ENCODE measurements around the gene MMP1.

The MMP1 gene

DNA sequence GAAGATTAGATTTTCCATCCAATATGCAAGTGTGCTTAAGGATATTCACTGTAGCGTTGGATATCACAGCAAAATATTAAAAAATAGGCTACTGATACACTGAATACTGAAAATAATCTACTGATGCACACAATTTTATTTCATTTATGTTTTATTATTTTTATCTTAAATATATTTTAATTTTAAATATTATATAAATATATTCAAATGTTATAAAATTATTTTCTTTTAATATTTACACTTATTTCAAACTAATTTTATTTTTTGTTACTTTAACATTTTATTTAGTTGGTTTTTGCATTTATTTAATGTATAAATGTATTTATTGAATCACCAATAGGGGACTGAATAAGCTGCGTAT is 33.1 kb upstream of the MMP1 start:
- H2BK120ac ChIP-seq (ENCODE audit: low read depth, low read length) = no peak overlapping the region
- H3K79me1 ChIP-seq (ENCODE audit: low read length) = no peaks in the 10 kb centered on the region
- no peak overlapping the region for H2BK5ac ChIP-seq (ENCODE audit: low read length)
- no peak overlapping the region for H3K56ac ChIP-seq (ENCODE audit: low read length)
- WGBS (ENCODE audit: extremely low coverage, insufficient coverage, low lambda C conversion rate) = no CpG with 5 or more reads among the region's 2 CpGs
- no peak overlapping the region for H3K23ac ChIP-seq (ENCODE audit: low read length)
- no peaks in the 10 kb centered on the region for H3K27me3 ChIP-seq (ENCODE audit: insufficient read depth, low read length, poor library complexity)
- no peak overlapping the region for H3K18ac ChIP-seq (ENCODE audit: low read length)
- no peak overlapping the region for H3K27ac ChIP-seq (ENCODE audit: low read depth, low read length)
- H3K4me1 ChIP-seq (ENCODE audit: control insufficient read depth, low read depth, low read length) = no peaks in the 10 kb centered on the region
- no peak overlapping the region for H4K5ac ChIP-seq (ENCODE audit: low read length)
- H3K79me2 ChIP-seq (ENCODE audit: control insufficient read depth, insufficient read depth, low read length) = no peaks in the 10 kb centered on the region
- H3K36me3 ChIP-seq (ENCODE audit: control insufficient read depth, insufficient read depth, low read length) = no peaks in the 10 kb centered on the region
- no peak overlapping the region for H4K8ac ChIP-seq (ENCODE audit: low read depth, low read length)
- H2AK5ac ChIP-seq (ENCODE audit: low read length) = no peak overlapping the region
- no peak for DNase-seq
- no peak overlapping the region for H2BK15ac ChIP-seq (replicated peaks; ENCODE audit: low read depth)
- no peak overlapping the region for H3K4ac ChIP-seq (ENCODE audit: low read depth, low read length)
- no peak overlapping the region for H3K9ac ChIP-seq (ENCODE audit: low read length)
- no peak overlapping the region for H3K4me3 ChIP-seq (ENCODE audit: low read length)
- H3K4me2 ChIP-seq (ENCODE audit: low read length) = no peak overlapping the region

DNA sequence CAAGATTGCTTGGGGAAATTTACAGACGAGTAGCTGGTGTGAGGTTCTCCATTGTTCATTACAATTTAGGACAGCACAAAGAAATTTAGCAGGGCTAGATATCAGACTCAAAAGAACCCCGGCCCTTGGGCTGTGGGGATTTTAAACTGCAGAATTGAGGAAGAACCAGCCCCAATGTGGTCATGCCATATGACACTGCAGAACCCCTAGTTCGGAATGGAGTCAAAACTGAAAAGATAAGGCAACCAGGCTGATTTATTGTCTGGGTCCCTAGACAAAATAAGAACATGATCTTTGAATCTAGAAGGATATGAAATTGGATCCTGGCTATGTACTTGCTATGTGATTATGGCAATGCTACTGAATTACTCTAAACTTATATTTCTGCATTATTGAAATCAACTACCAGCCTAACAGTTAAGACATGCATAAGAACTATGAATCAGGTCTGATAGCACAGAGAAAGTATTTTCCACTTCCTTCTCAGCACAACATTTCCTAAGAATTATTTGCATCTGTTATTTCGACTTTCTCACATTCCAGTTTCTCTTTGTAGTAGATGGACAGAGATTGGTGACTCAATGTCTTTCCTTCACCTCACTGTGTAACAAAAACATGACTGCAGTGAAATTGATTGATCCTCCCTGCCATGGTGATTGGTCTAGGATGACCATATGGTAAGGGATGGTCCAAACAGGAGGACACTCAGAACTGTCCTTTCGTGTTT is 32.2 kb upstream of the MMP1 start:
- Histone ChIP-seq H2AK5ac (ENCODE audit: low read length) (no peak overlapping the region), H3K79me1 (ENCODE audit: low read length) (no peaks in the 10 kb centered on the region), H3K4ac (ENCODE audit: low read depth, low read length) (no peak overlapping the region), H4K5ac (ENCODE audit: low read length) (no peak overlapping the region), H3K4me2 (ENCODE audit: low read length) (no peak overlapping the region), H3K27me3 (ENCODE audit: insufficient read depth, low read length, poor library complexity) (no peaks in the 10 kb centered on the region), H2BK15ac (replicated peaks; ENCODE audit: low read depth) (no peak overlapping the region), H3K4me1 (ENCODE audit: control insufficient read depth, low read depth, low read length) (no peaks in the 10 kb centered on the region), H3K79me2 (ENCODE audit: control insufficient read depth, insufficient read depth, low read length) (no peaks in the 10 kb centered on the region), H2BK5ac (ENCODE audit: low read length) (no peak overlapping the region), H3K27ac (ENCODE audit: low read depth, low read length) (no peak overlapping the region), H2BK120ac (ENCODE audit: low read depth, low read length) (no peak overlapping the region), H3K36me3 (ENCODE audit: control insufficient read depth, insufficient read depth, low read length) (no peaks in the 10 kb centered on the region), H4K8ac (ENCODE audit: low read depth, low read length) (no peak overlapping the region), H3K18ac (ENCODE audit: low read length) (no peak overlapping the region), H3K4me3 (ENCODE audit: low read length) (no peak overlapping the region), H3K56ac (ENCODE audit: low read length) (no peak overlapping the region), H3K23ac (ENCODE audit: low read length) (no peak overlapping the region), H3K9ac (ENCODE audit: low read length) (no peak overlapping the region)
- no CpG with 5 or more reads among the region's 5 CpGs for WGBS (ENCODE audit: extremely low coverage, insufficient coverage, low lambda C conversion rate)
- DNase-seq = no peak

DNA sequence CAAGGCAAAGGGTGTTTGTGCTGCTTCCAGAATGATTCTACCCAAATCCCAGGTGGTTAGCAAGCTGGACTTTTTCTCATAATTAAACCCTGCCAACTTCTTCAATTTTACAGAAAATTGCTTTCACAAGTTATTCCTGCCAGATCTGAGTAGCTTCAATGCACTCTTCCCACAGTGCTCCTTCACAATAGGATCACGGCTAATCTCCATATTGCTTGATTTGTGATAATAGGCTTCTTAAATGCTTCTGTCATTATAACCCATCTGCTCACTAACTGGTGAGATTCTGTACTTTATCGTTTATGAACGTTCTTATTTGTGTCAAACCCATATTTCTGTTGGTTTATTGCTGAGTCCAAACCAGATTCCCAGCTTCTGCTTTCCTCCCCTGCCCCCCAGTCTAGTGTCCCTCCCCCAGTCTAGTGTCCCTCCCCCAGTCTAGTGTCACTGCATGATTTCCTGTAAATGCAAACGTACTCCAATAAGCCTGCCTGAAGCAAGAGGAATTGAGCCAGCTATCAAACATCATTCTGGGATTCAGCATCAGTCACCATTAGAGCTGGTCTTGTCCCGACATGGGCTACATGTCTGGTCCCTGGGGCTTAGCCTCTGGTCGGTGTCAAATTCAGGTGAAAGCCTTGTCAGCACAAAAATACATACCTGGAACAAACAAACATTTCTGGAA is 31.5 kb upstream of the MMP1 start:
- no peak overlapping the region for H2AK5ac ChIP-seq (ENCODE audit: low read length)
- H3K18ac ChIP-seq (ENCODE audit: low read length) = no peak overlapping the region
- no peak overlapping the region for H2BK120ac ChIP-seq (ENCODE audit: low read depth, low read length)
- H3K36me3 ChIP-seq (ENCODE audit: control insufficient read depth, insufficient read depth, low read length) = no peaks in the 10 kb centered on the region
- H3K9ac ChIP-seq (ENCODE audit: low read length) = no peak overlapping the region
- no peak overlapping the region for H3K4me3 ChIP-seq (ENCODE audit: low read length)
- no peak overlapping the region for H3K4me2 ChIP-seq (ENCODE audit: low read length)
- H3K4me1 ChIP-seq (ENCODE audit: control insufficient read depth, low read depth, low read length) = no peaks in the 10 kb centered on the region
- no peak overlapping the region for H3K56ac ChIP-seq (ENCODE audit: low read length)
- no peaks in the 10 kb centered on the region for H3K27me3 ChIP-seq (ENCODE audit: insufficient read depth, low read length, poor library complexity)
- no peak for DNase-seq
- WGBS (ENCODE audit: extremely low coverage, insufficient coverage, low lambda C conversion rate) = no CpG with 5 or more reads among the region's 6 CpGs
- H4K8ac ChIP-seq (ENCODE audit: low read depth, low read length) = no peak overlapping the region
- H2BK5ac ChIP-seq (ENCODE audit: low read length) = no peak overlapping the region
- no peaks in the 10 kb centered on the region for H3K79me1 ChIP-seq (ENCODE audit: low read length)
- no peak overlapping the region for H4K5ac ChIP-seq (ENCODE audit: low read length)
- H3K23ac ChIP-seq (ENCODE audit: low read length) = no peak overlapping the region
- no peak overlapping the region for H3K4ac ChIP-seq (ENCODE audit: low read depth, low read length)
- H3K27ac ChIP-seq (ENCODE audit: low read depth, low read length) = no peak overlapping the region
- H2BK15ac ChIP-seq (replicated peaks; ENCODE audit: low read depth) = no peak overlapping the region
- no peaks in the 10 kb centered on the region for H3K79me2 ChIP-seq (ENCODE audit: control insufficient read depth, insufficient read depth, low read length)

DNA sequence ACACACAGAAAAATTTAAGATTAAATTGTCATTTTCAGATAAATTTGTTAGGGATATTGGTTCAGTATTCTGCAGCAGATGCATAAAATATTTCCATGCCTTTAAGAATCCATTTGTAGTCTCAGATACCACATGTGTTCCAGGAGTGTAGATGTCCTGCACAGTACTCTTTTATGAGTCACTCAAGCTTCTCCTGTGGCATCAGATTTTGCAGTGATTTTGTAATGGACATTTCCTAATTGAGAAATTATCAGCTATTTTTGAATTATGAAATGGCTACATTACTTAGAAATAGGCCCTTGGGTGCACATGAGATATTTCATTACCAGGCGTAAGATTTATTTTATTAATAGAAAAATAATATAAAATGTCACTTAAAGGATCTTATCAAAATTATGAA is 26.6 kb upstream of the MMP1 start:
- H2AK5ac ChIP-seq (ENCODE audit: low read length) = no peak overlapping the region
- no peak overlapping the region for H3K4me3 ChIP-seq (ENCODE audit: low read length)
- WGBS (ENCODE audit: extremely low coverage, insufficient coverage, low lambda C conversion rate) = no CpG with 5 or more reads among the region's 1 CpG
- H3K18ac ChIP-seq (ENCODE audit: low read length) = no peak overlapping the region
- no peak overlapping the region for H2BK15ac ChIP-seq (replicated peaks; ENCODE audit: low read depth)
- no peak overlapping the region for H3K4ac ChIP-seq (ENCODE audit: low read depth, low read length)
- H4K8ac ChIP-seq (ENCODE audit: low read depth, low read length) = no peak overlapping the region
- no peaks in the 10 kb centered on the region for H3K27me3 ChIP-seq (ENCODE audit: insufficient read depth, low read length, poor library complexity)
- H3K79me2 ChIP-seq (ENCODE audit: control insufficient read depth, insufficient read depth, low read length) = no peaks in the 10 kb centered on the region
- no peak overlapping the region for H2BK5ac ChIP-seq (ENCODE audit: low read length)
- H4K5ac ChIP-seq (ENCODE audit: low read length) = no peak overlapping the region
- no peak overlapping the region for H3K4me2 ChIP-seq (ENCODE audit: low read length)
- no peak overlapping the region for H3K27ac ChIP-seq (ENCODE audit: low read depth, low read length)
- H3K23ac ChIP-seq (ENCODE audit: low read length) = no peak overlapping the region
- H3K4me1 ChIP-seq (ENCODE audit: control insufficient read depth, low read depth, low read length) = no peaks in the 10 kb centered on the region
- no peaks in the 10 kb centered on the region for H3K36me3 ChIP-seq (ENCODE audit: control insufficient read depth, insufficient read depth, low read length)
- H3K79me1 ChIP-seq (ENCODE audit: low read length) = no peaks in the 10 kb centered on the region
- no peak overlapping the region for H2BK120ac ChIP-seq (ENCODE audit: low read depth, low read length)
- H3K56ac ChIP-seq (ENCODE audit: low read length) = no peak overlapping the region
- no peak for DNase-seq
- no peak overlapping the region for H3K9ac ChIP-seq (ENCODE audit: low read length)

DNA sequence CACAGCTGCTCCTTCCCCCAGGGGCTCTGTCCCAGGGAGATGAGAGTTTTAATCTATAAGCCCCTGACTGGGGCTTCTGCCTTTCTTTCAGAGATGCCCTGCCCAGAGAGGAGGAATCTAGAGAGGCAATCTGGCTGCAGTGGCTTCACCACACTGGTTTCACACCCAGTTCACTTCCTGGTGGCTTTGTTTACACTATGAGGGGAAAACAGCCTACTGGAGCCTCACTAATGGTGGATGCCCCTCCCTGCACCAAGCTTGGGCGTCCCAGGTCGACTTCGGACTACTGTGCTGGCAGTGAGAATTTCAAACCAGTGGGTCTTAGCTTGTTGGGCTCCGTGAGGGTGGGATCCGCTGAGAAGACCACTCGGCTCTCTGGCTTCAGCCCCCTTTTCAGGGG is 21.5 kb upstream of the MMP1 start:
- no peak overlapping the region for H3K23ac ChIP-seq (ENCODE audit: low read length)
- H3K79me2 ChIP-seq (ENCODE audit: control insufficient read depth, insufficient read depth, low read length) = no peaks in the 10 kb centered on the region
- no peak overlapping the region for H2BK15ac ChIP-seq (replicated peaks; ENCODE audit: low read depth)
- DNase-seq = no peak
- WGBS (ENCODE audit: extremely low coverage, insufficient coverage, low lambda C conversion rate) = no CpG with 5 or more reads among the region's 6 CpGs
- H3K4me3 ChIP-seq (ENCODE audit: low read length) = no peak overlapping the region
- no peaks in the 10 kb centered on the region for H3K27me3 ChIP-seq (ENCODE audit: insufficient read depth, low read length, poor library complexity)
- H3K9ac ChIP-seq (ENCODE audit: low read length) = no peak overlapping the region
- no peak overlapping the region for H3K4me2 ChIP-seq (ENCODE audit: low read length)
- no peak overlapping the region for H4K8ac ChIP-seq (ENCODE audit: low read depth, low read length)
- H3K4me1 ChIP-seq (ENCODE audit: control insufficient read depth, low read depth, low read length) = no peaks in the 10 kb centered on the region
- H2BK5ac ChIP-seq (ENCODE audit: low read length) = no peak overlapping the region
- H3K36me3 ChIP-seq (ENCODE audit: control insufficient read depth, insufficient read depth, low read length) = no peaks in the 10 kb centered on the region
- no peak overlapping the region for H3K56ac ChIP-seq (ENCODE audit: low read length)
- H3K18ac ChIP-seq (ENCODE audit: low read length) = no peak overlapping the region
- no peak overlapping the region for H3K27ac ChIP-seq (ENCODE audit: low read depth, low read length)
- H3K79me1 ChIP-seq (ENCODE audit: low read length) = no peaks in the 10 kb centered on the region
- H3K4ac ChIP-seq (ENCODE audit: low read depth, low read length) = no peak overlapping the region
- no peak overlapping the region for H2AK5ac ChIP-seq (ENCODE audit: low read length)
- no peak overlapping the region for H2BK120ac ChIP-seq (ENCODE audit: low read depth, low read length)
- no peak overlapping the region for H4K5ac ChIP-seq (ENCODE audit: low read length)

DNA sequence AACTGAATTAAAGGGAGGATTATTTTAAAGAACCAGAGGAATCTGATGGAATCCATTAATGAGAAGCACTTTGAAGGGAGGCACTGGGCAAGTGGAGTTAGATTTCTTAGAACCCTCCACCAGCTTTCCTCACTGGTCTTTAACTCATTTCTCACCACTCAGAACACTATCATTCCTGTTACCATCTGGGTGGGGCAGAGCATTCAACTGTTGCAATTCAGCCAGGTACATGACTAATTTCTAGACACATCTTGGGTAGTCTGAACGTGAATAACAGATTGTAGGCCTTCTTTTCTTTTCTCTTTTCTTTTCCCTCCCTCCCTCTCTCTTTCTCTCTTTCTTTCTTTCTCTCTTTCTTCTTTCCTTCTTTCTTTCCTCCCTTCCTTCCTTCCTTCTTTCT is 15.5 kb upstream of the MMP1 start:
- no peak overlapping the region for H3K18ac ChIP-seq (ENCODE audit: low read length)
- no peak overlapping the region for H2BK120ac ChIP-seq (ENCODE audit: low read depth, low read length)
- H3K56ac ChIP-seq (ENCODE audit: low read length) = no peak overlapping the region
- no CpG with 5 or more reads among the region's 1 CpG for WGBS (ENCODE audit: extremely low coverage, insufficient coverage, low lambda C conversion rate)
- H3K4me1 ChIP-seq (ENCODE audit: control insufficient read depth, low read depth, low read length) = no peaks in the 10 kb centered on the region
- no peaks in the 10 kb centered on the region for H3K36me3 ChIP-seq (ENCODE audit: control insufficient read depth, insufficient read depth, low read length)
- H3K23ac ChIP-seq (ENCODE audit: low read length) = no peak overlapping the region
- H2AK5ac ChIP-seq (ENCODE audit: low read length) = no peak overlapping the region
- no peaks in the 10 kb centered on the region for H3K27me3 ChIP-seq (ENCODE audit: insufficient read depth, low read length, poor library complexity)
- H2BK5ac ChIP-seq (ENCODE audit: low read length) = no peak overlapping the region
- H3K4ac ChIP-seq (ENCODE audit: low read depth, low read length) = no peak overlapping the region
- H2BK15ac ChIP-seq (replicated peaks; ENCODE audit: low read depth) = no peak overlapping the region
- H3K4me2 ChIP-seq (ENCODE audit: low read length) = no peak overlapping the region
- H3K79me1 ChIP-seq (ENCODE audit: low read length) = no peaks in the 10 kb centered on the region
- no peak overlapping the region for H3K4me3 ChIP-seq (ENCODE audit: low read length)
- no peak overlapping the region for H3K9ac ChIP-seq (ENCODE audit: low read length)
- no peak for DNase-seq
- no peaks in the 10 kb centered on the region for H3K79me2 ChIP-seq (ENCODE audit: control insufficient read depth, insufficient read depth, low read length)
- H4K8ac ChIP-seq (ENCODE audit: low read depth, low read length) = no peak overlapping the region
- H4K5ac ChIP-seq (ENCODE audit: low read length) = no peak overlapping the region
- H3K27ac ChIP-seq (ENCODE audit: low read depth, low read length) = no peak overlapping the region

Data from mesendoderm (in vitro differentiated cells).